Activated CD4-positive, alpha-beta T cell treated with anti-CD3 and anti-CD28 coated beads, Interleukin-2, amount 50 U/mL, for 16 hours (primary cell): ENCODE results near the gene ASS1.

Source experiments
- DNase-seq: peaks from one replicate; pipeline ENCODE4 v3.0.0-alpha.2; 2020

Gene ASS1

DNA sequence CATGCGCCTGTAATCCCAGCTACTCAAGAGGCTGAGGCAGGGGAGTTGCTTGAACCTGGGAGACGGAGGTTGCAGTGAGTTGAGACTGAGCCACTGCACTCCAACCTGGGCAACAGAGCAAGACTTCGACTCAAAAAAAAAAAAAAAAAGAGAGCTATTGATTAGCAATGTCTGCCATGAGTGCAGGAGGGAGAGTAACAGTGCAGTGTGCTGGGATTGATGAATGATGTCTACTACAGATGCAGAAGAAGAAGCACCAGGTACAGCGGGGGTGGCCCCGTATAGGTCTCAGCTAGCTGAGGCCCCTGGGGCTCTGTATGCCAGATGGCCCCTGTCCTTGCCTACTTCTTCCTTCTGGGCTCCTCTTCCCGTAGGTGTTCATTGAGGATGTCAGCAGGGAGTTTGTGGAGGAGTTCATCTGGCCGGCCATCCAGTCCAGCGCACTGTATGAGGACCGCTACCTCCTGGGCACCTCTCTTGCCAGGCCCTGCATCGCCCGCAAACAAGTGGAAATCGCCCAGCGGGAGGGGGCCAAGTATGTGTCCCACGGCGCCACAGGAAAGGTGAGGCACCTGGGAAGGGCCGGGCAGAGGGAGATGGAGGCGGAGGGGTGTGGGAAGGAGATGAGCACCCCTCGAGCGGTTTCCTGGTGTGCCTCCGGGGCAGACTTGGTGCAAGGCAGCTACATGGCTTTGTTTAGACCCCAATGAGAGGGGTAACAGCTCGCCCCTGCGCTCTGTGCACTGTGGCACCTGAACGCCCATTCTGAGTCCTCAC, 13.5 kb downstream of the ASS1 start:
- no peak for DNase-seq

GRCh38 chr9:130458804-130459067, 14.0 kb downstream of the ASS1 start:
- DNase-seq: no peak

- no peak for DNase-seq
Measured at GRCh38 chr9:130459151-130459550, 14.4 kb downstream of the ASS1 start.

GRCh38 chr9:130459941-130460669, 15.3 kb downstream of the ASS1 start:
- DNase-seq: no peak

DNA sequence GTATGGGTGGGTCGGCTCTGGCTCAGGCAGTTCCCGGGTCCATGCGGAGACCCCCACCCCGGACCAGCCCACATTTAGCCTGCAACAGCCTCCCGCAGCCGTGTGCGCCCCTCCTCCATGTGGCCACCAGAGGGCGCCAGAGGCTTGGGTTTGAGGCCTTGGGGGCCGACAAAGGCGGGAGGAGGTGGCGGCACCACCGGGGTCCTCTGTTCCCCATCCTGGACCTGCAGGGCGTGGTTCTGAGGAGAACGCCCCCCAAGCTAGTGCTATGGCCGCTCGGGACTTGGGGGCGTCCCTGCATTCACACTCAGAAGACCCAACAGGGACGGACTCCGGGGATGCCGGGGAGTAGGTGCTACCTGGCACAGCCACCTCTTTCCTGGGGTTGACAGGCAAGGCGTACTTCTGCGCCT, 16.5 kb downstream of the ASS1 start:
- peak; percentile 65 for DNase-seq

GRCh38 chr9:130461731-130462130, 17.0 kb downstream of the ASS1 start:
- no peak for DNase-seq

GRCh38 chr9:130462685-130463540, 18.2 kb downstream of the ASS1 start:
- DNase-seq: no peak

- DNase-seq: no peak
Measured at GRCh38 chr9:130463763-130464745, 19.3 kb downstream of the ASS1 start.

- DNase-seq: no peak
Measured at GRCh38 chr9:130465383-130466096, 20.8 kb downstream of the ASS1 start.

DNA sequence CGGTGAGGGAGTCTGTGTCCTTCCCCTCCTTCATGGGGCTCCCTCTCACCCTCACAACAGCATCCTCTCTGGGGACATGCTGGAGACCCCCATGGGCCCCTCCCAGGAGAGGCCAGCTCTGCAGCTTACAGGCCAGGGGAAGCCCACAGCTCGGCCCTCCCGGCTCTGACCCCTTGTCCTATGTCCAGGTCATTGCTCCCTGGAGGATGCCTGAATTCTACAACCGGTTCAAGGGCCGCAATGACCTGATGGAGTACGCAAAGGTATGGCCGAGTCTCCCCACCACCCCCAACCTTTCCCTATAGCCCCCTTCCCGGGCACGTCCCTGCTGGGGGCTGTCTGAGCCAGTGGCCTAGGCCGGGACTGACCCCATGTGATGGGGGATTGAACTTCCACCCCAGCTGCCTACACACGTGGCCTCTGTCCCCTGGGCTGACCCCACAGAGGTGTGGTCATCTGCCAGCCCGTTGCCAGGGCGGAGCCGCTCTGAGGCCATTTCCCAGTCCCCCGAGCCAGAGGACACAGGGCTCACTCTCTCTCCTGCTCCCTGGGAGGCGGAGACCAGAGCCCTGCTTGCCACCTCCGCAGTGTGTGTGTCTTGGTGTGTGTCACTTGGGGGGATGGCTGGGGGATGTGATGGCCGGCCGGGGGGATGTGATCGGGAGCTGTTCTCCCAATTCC, 21.9 kb downstream of the ASS1 start:
- DNase-seq: no peak

GRCh38 chr9:130467316-130467715, 22.6 kb downstream of the ASS1 start:
- DNase-seq: no peak

- no peak for DNase-seq
Measured at GRCh38 chr9:130468566-130468965, 23.8 kb downstream of the ASS1 start.

DNA sequence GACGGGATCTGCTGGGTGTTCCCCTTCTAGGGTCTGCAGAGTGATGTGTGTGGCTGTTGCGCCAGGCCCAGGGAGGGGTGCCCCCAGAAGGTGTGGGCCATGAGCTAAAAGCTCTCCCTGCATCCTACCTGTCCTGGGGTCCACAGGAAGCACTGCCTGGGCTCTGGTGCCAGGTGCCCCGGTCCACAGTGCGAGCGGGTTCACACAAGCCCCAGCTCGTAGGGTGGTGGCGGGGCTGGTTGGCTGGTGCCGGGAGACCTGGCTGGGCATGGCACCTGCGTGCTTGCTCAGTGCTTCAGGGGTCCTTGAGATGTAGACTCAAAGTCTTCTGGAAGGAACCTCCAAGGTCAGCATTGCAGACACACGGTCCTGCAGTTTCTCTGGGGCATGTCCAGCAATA, 25.5 kb downstream of the ASS1 start:
- no peak for DNase-seq

GRCh38 chr9:130470950-130471349, 26.2 kb downstream of the ASS1 start:
- no peak for DNase-seq

GRCh38 chr9:130471411-130472183, 26.8 kb downstream of the ASS1 start:
- no peak for DNase-seq

DNA sequence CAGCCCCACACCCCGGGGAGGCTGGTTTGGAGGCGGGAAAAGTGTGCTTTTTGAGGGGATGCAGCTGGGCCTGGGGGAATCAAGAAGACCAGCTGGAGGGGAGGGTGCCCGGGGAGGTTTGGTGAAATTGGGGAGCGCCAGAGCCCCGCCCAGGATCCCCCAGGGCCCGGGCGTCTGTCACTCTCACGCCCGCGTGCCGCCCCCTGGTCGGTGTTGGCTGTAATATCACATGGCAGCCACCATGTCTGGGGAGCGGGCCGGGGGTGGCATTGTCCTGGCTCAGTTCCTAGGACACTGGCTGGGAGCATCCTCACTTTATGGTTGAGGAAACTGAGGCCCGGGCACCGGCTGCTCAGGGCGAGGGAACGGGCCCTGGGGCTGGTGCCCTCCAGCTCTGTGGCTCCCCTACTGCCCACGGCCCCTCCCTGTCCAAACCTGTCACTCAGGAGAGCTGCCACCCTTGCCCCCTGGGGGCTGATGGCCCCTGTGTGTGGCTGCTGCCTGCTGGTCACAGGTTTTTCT, 27.5 kb downstream of the ASS1 start:
- no peak for DNase-seq

DNA sequence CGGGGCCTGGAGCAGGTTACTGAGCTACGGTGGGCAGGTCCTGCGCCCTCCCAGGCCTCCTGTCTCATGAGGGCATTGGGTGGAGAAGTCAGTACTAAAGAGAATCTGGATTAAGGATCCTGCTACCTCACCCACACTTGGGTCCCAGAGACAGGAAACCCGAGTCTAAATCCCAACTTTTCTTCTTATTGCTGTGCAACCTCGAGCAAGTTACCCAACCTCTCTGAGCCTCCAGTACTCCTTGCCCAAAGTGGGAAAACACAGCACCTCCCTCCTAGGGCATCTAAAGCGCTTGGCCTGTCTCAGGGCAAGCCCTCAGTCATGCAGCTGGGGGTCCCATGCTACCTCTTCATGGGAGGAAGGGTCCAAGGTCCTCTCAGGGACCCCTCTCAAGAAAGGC, 28.2 kb downstream of the ASS1 start:
- DNase-seq: no peak

DNA sequence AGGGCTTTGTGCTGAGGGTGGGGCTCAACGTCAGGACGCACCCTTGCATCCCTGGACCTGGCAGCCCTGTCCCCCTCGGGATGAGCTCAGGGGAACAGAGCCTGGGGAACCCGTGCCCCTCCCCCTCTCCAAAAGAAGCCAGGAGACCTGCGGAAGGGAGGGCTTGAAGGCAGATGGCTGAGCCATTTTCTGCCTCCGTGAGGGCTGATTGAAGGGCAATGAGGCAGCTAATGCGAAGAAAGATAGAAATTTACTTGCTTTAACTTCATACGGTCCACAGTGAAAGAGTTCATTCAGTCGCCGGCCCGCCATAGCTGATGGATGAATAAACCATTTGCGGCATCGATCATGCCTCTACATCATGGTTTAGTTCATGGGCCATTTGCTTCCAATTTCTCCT, 28.8 kb downstream of the ASS1 start:
- no peak for DNase-seq

DNA sequence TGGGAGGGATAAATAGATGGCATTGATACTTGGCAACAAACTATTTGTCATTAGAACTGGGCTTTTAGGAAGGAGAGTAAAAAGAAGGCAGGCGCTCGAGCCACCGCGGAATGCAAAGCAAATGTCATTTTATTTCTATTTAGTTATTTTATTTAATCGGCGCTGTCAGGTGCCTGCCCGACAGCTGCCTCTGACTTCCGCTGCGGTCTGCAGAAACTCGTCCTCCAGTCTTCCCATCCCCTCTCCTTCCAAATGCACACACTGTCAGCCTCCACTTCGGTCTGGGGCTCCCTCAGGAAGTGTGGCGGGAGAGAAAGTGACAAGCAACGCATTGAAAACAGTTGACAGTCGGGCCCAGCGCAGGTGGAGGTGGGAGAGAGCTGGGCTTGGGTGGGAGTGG, 29.3 kb downstream of the ASS1 start:
- DNase-seq: no peak

DNA sequence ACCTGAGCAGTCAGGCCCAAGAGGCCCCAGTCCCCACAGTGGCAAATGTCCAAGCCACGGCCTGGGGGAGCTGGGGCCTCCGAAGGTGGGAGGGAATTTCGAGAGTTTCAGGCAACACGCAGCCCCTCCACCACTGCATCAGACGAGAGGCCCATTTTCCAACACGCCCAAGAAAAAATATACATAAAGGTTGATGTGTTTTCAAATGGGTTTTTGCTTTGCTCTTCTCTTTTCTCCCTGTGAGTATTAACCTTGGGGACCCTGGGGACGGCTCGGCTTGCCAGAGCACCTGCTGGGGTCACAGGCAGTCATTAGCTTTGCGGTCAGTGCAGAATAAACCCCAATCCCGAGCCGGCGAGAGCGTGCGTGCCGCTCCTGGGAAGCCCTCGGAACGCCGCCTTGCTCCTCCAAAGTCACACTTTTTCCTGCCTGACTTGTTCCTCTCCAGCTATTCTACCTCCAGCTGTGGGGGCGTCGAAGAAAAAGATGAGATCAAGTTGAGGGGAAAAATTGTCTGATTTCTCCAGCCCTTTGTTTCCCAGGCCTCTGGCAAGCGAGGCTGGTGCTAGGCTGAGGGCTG, 31.5 kb downstream of the ASS1 start:
- DNase-seq: no peak
